Endothelial cell of umbilical vein (primary cell): ENCODE results near the gene XYLB. TPM values are rescaled to one million over a fixed set of nuclear protein-coding genes. Genes with fewer than 3 reads are reported as not detected.

Experiments used
- BruUV-seq: library from RNA; stranded (reverse); fragments of 400-500 nt; replicated peaks from 2 replicates; lab custom pipeline; 2021; lab: Mats Ljungman, UMichigan
- CTCF ChIA-PET: fragments of 300-600, 350-600 bp; sonication (Branson Sonifier 250); formaldehyde crosslinking; loops from one replicate; lab custom pipeline; 2021; ENCODE audit warnings: antibody characterized with exemption, inconsistent platforms; lab: Charles Lee
- POLR2A ChIA-PET: fragments of 300-600, 350-600 bp; sonication (Branson Sonifier 250); formaldehyde crosslinking; loops from one replicate; lab custom pipeline; 2021; ENCODE audit warnings: antibody characterized with exemption, inconsistent platforms; lab: Charles Lee
- DNase-seq: peaks from one replicate; pipeline ENCODE4 v3.0.0-alpha.2; 2011; ENCODE audit warnings: low read depth, low spot score
- FAIRE-seq: peaks from 2 replicates; lab custom pipeline; 2011; peaks lifted over from hg19 to GRCh38; lab: Jason Lieb, UNC
- H2AFZ ChIP-seq: 2 replicates; pipeline ENCODE4 v1.6.0; 2012; ENCODE audit warnings: low read depth, low read length, control low read depth, inconsistent platforms
- H3K27ac ChIP-seq: 2 replicates; pipeline ENCODE4 v1.5.1; 2011; ENCODE audit warnings: low read depth, mild to moderate bottlenecking, control low read depth, low read length, moderate library complexity; ENCODE audit not compliant: insufficient read depth
- H3K27me3 ChIP-seq, 2 experiments: 2 replicates each; pipeline versions ENCODE4 v1.6.0 to v1.6.1; 2011; ENCODE audit warnings: low read length in 2 of 2, mixed read lengths in 1 of 2; ENCODE audit not compliant: control insufficient read depth in 2 of 2, insufficient read depth in 2 of 2
- H3K36me3 ChIP-seq, 2 experiments: 2 replicates in 1 of 2; 3 replicates in 1 of 2; pipeline ENCODE4 v1.5.1; 2011; ENCODE audit warnings: low read length in 2 of 2, mild to moderate bottlenecking in 1 of 2, moderate library complexity in 1 of 2; ENCODE audit not compliant: control insufficient read depth in 2 of 2, insufficient read depth in 2 of 2; ENCODE audit errors: extremely low read depth in 1 of 2
- H3K4me1 ChIP-seq: 3 replicates; pipeline ENCODE4 v1.5.1; 2011; ENCODE audit warnings: mild to moderate bottlenecking, low read length; ENCODE audit not compliant: control insufficient read depth, insufficient read depth; ENCODE audit errors: extremely low read depth
- H3K4me2 ChIP-seq: 2 replicates; pipeline ENCODE4 v1.6.1; 2011; ENCODE audit warnings: low read length, control low read depth, mixed read lengths; ENCODE audit not compliant: insufficient read depth
- H3K4me3 ChIP-seq, 3 experiments: fragments of 200-600 bp in 1 of 3; sonication (generic), shearing (Covaris generic) in 1 of 3; replicated peaks in 1 of 3; 2 replicates each; pipeline ENCODE4 v1.5.1; 2011 to 2016; ENCODE audit warnings: control low read depth in 3 of 3, low read length in 3 of 3, mild to moderate bottlenecking in 2 of 3, inconsistent platforms in 1 of 3, low read depth in 1 of 3, moderate library complexity in 1 of 3; ENCODE audit not compliant: insufficient read depth in 1 of 3
- H3K79me2 ChIP-seq: 2 replicates; pipeline ENCODE4 v1.6.0; 2012; ENCODE audit warnings: low read length, inconsistent platforms; ENCODE audit not compliant: control insufficient read depth, insufficient read depth
- H3K9ac ChIP-seq: replicated peaks from 2 replicates; pipeline ENCODE3; 2011; ENCODE audit warnings: low read length, control low read depth; ENCODE audit not compliant: insufficient read depth; ENCODE audit errors: extremely low read depth
- H3K9me1 ChIP-seq: replicated peaks from 3 replicates; pipeline ENCODE4 v1.6.0; 2011; ENCODE audit warnings: mild to moderate bottlenecking, low read length; ENCODE audit not compliant: control insufficient read depth, insufficient read depth; ENCODE audit errors: extremely low read depth
- H3K9me3 ChIP-seq: replicated peaks from 2 replicates; pipeline ENCODE4 v1.5.1; 2012; ENCODE audit warnings: low read length, inconsistent platforms; ENCODE audit not compliant: control insufficient read depth, insufficient read depth
- H4K20me1 ChIP-seq: replicated peaks from 2 replicates; pipeline ENCODE3; 2011; ENCODE audit warnings: mild to moderate bottlenecking, low read length; ENCODE audit not compliant: control insufficient read depth, insufficient read depth; ENCODE audit errors: extremely low read depth
- CTCF ChIP-seq, 2 donors: IDR thresholded peaks; 1 replicate in 1 of 2; 2 replicates in 1 of 2; pipeline ENCODE4 v1.5.1; 2011; ENCODE audit warnings: low read length in 2 of 2, mild to moderate bottlenecking in 2 of 2, moderate library complexity in 2 of 2, control low read depth in 1 of 2, inconsistent platforms in 1 of 2, low read depth in 1 of 2; ENCODE audit not compliant: insufficient read depth in 1 of 2; ENCODE audit errors: extremely low read depth in 1 of 2
- EZH2 ChIP-seq: IDR thresholded peaks from 2 replicates; pipeline ENCODE4 v1.6.1; 2012; ENCODE audit warnings: borderline replicate concordance, low read depth, mild to moderate bottlenecking, moderate library complexity, low read length, inconsistent platforms; ENCODE audit not compliant: severe bottlenecking
- FOS ChIP-seq: IDR thresholded peaks from 2 replicates; pipeline ENCODE4 v1.6.1; 2011; ENCODE audit warnings: mild to moderate bottlenecking, low read length, moderate library complexity, borderline replicate concordance; ENCODE audit not compliant: insufficient read depth
- GATA2 ChIP-seq: IDR thresholded peaks from 2 replicates; pipeline ENCODE4 v1.7.0; 2011; ENCODE audit warnings: low read depth, mild to moderate bottlenecking, moderate library complexity, mixed read lengths, low read length; ENCODE audit not compliant: insufficient read length, insufficient read depth
- JUN ChIP-seq: IDR thresholded peaks from 2 replicates; pipeline ENCODE4 v1.6.1; 2011; ENCODE audit warnings: borderline replicate concordance, low read depth; ENCODE audit not compliant: insufficient read length, insufficient read depth
- MAX ChIP-seq: IDR thresholded peaks from 2 replicates; pipeline ENCODE4 v1.6.1; 2011; ENCODE audit not compliant: insufficient read depth, insufficient read length
- MYC ChIP-seq: IDR thresholded peaks from one replicate; pipeline ENCODE4 v1.6.1; 2011; ENCODE audit warnings: mild to moderate bottlenecking, low read depth, low read length
- POLR2A ChIP-seq: IDR thresholded peaks from 2 replicates; pipeline ENCODE4 v1.6.1; 2012; ENCODE audit warnings: low read depth, mild to moderate bottlenecking, control low read depth, low read length
- POLR2AphosphoS5 ChIP-seq: IDR thresholded peaks from 2 replicates; pipeline ENCODE4 v1.6.1; 2012; ENCODE audit warnings: low read depth, mild to moderate bottlenecking, control low read depth, low read length, moderate library complexity; ENCODE audit not compliant: insufficient read depth
- dilution Hi-C: fragments of 300-500 bp; cut with MboI; formaldehyde crosslinking; loops from one replicate; pipeline ENCODE4 v1.15.0; 2019; ENCODE audit warnings: low sequenced_read_pairs; ENCODE audit not compliant: extremely low pct_ligation_motif_present
- intact Hi-C: fragments of 100-400 bp; cut with micrococcal nuclease; formaldehyde crosslinking; loops from one replicate; pipeline ENCODE4 v1.10.0; 2022
- polyA plus RNA-seq, 4 experiments: library from polyadenylated mRNA; depleted of rRNA in 3 of 4; stranded (reverse) in 3 of 4; unstranded in 1 of 4; fragments of >200 nt; gene quantifications; 2 replicates each; pipeline versions ENCODE4 v1.2.1 to v1.2.3, GENCODE V29; 2011 to 2012; ENCODE audit warnings: missing spikeins in 1 of 4
- total RNA-seq: library from RNA; stranded (reverse); gene quantifications from 2 replicates; pipeline ENCODE4 v1.2.3, GENCODE V29; 2021

The XYLB gene
- total and polyA plus RNA-seq, 2 donors (not counting 3 experiments of a cell fraction or from before 2014, with no cell fraction given), result 3.7 to 4.3 TPM

GRCh38 chr3:38392604-38393163, 46.1 kb downstream of the XYLB start:
- H3K9ac ChIP-seq, result no peak overlapping the region
- TF ChIP-seq MYC (no peak), GATA2 (no peak)
- H3K79me2 ChIP-seq, result no peaks in the 10 kb centered on the region
- H3K4me1 ChIP-seq, result no peaks in the 10 kb centered on the region
- POLR2A ChIA-PET, result no interaction called here
- no peak overlapping the region for H3K27ac ChIP-seq
- no peaks in the 10 kb centered on the region for H3K27me3 ChIP-seq
- H4K20me1 ChIP-seq, result no peaks in the 10 kb centered on the region
- intact Hi-C loops (no loop called here), dilution Hi-C loops (no loop called here)
- H2AFZ ChIP-seq, result no peak overlapping the region
- no peak for FAIRE-seq
- H3K4me2 ChIP-seq, result no peak overlapping the region
- no peak overlapping the region for H3K4me3 ChIP-seq
- BruUV-seq, result no TSS peak
- H3K36me3 ChIP-seq, result peaks cover 0 to 2% of the 10 kb centered on the region in 2 experiments
- DNase-seq, result no peak
- no peaks in the 10 kb centered on the region for H3K9me1 ChIP-seq
- CTCF ChIA-PET, result no interaction called here
- no peaks in the 10 kb centered on the region for H3K9me3 ChIP-seq

GRCh38 chr3:38396239-38396638, 49.7 kb downstream of the XYLB start:
- Histone ChIP-seq H3K9me3 (no peaks in the 10 kb centered on the region), H4K20me1 (no peaks in the 10 kb centered on the region), H3K79me2 (no peaks in the 10 kb centered on the region), H3K4me1 (no peaks in the 10 kb centered on the region), H3K9ac (no peak overlapping the region), H2AFZ (no peak overlapping the region), H3K9me1 (no peaks in the 10 kb centered on the region), H3K36me3 (peaks cover 0 to 2% of the 10 kb centered on the region in 2 experiments), H3K4me3 (no peak overlapping the region), H3K4me2 (no peak overlapping the region), H3K27me3 (no peaks in the 10 kb centered on the region), H3K27ac (no peak overlapping the region)
- no peak for TF ChIP-seq CTCF (IDR thresholded peaks at IDR 0.05; ENCODE audit: extremely low read depth in 1 of 2, insufficient read depth in 1 of 2, low read depth in 1 of 2, low read length in 2 of 2)
- TF ChIP-seq MAX, result no peak
- TF ChIP-seq POLR2A, result no peak
- no peak for TF ChIP-seq POLR2AphosphoS5
- TF ChIP-seq MYC, result no peak
- TF ChIP-seq EZH2, result no peak
- TF ChIP-seq GATA2, result no peak
- no peak for TF ChIP-seq JUN
- no peak for TF ChIP-seq FOS
- DNase-seq, result no peak
- dilution Hi-C loops (no loop called here), intact Hi-C loops (no loop called here)
- no TSS peak for BruUV-seq
- CTCF ChIA-PET, result interaction anchor here (1.3 to 1.9 kb wide), 2 partner anchors 50 to 256 kb away, joined by 3 to 7 read pairs; partner anchors contain the start of gene XYLB
- POLR2A ChIA-PET, result no interaction called here
- no peak for FAIRE-seq
